Peyer's patch (tissue), 4 donors: ENCODE data around the gene SHC3.

Source experiments
- CTCF ChIP-seq, 6 experiments: fragments of 450-650 bp in 4 of 6; fragments of 200-600 bp in 2 of 6; sonication (generic) in 1 of 6; IDR thresholded peaks; one replicate each; pipeline ENCODE4 v1.5.1; 2017 to 2019; ENCODE audit warnings: antibody characterized with exemption in 6 of 6, mild to moderate bottlenecking in 3 of 6, moderate library complexity in 1 of 6
- POLR2A ChIP-seq, 2 donors: fragments of 450-650 bp; IDR thresholded peaks; one replicate each; pipeline ENCODE4 v1.5.1; 2017; ENCODE audit warnings: antibody characterized with exemption in 2 of 2, mild to moderate bottlenecking in 2 of 2, moderate library complexity in 2 of 2

GRCh38 chr9:88960632-88961031 is 218.0 kb downstream of the SHC3 start:
- TF ChIP-seq POLR2A (IDR thresholded peaks at IDR 0.05) = no peak
- TF ChIP-seq CTCF (IDR thresholded peaks at IDR 0.05) = no peak
